Measurements from ENCODE around the gene IL27RA.
"Not testable (repeated sequence)": the region's sequence is repeated elsewhere in the genome, so short reads cannot be mapped to it uniquely, and the experiment has no call there.

Gene IL27RA

GRCh38 chr19:14006085-14006765 is 25.3 kb upstream of the IL27RA start, which contains the start of gene RFX1:
Gene RFX1, minus strand, starts transcription at chr19:14006320. Its CDS starts 12,477 bp downstream, at chr19:13993843.
- TF ChIP-seq CTCF (IDR thresholded peaks at IDR 0.05; ENCODE audit: control insufficient read depth, extremely low read depth, insufficient read depth): no peak
- DNase-seq (ENCODE audit: low read depth): peak; percentile 100
- peak within 1 kb of the TSS; percentile 74 for H3K4me3 ChIP-seq (ENCODE audit: low read depth, low read length)

- peak overlapping the region; percentile 74 for H3K4me3 ChIP-seq (ENCODE audit: low read depth, low read length)
- no peak for TF ChIP-seq CTCF (IDR thresholded peaks at IDR 0.05; ENCODE audit: control insufficient read depth, extremely low read depth, insufficient read depth)
- DNase-seq (ENCODE audit: low read depth): no peak
Measured at GRCh38 chr19:14006766-14007562, 24.6 kb upstream of the IL27RA start.

- no peak overlapping the region for H3K4me3 ChIP-seq (ENCODE audit: low read depth, low read length)
- TF ChIP-seq CTCF (IDR thresholded peaks at IDR 0.05; ENCODE audit: control insufficient read depth, extremely low read depth, insufficient read depth): no peak
- DNase-seq (ENCODE audit: low read depth): no peak
Measured at GRCh38 chr19:14012378-14012915, 19.1 kb upstream of the IL27RA start.

GRCh38 chr19:14015524-14016035 is 16.0 kb upstream of the IL27RA start:
- no peak for TF ChIP-seq CTCF (IDR thresholded peaks at IDR 0.05; ENCODE audit: control insufficient read depth, extremely low read depth, insufficient read depth)
- no peak overlapping the region for H3K4me3 ChIP-seq (ENCODE audit: low read depth, low read length)
- no peak for DNase-seq (ENCODE audit: low read depth)

GRCh38 chr19:14019100-14019499 is 12.5 kb upstream of the IL27RA start:
- H3K4me3 ChIP-seq (ENCODE audit: low read depth, low read length): no peak overlapping the region
- no peak for TF ChIP-seq CTCF (IDR thresholded peaks at IDR 0.05; ENCODE audit: control insufficient read depth, extremely low read depth, insufficient read depth)
- no peak for DNase-seq (ENCODE audit: low read depth)

- DNase-seq (ENCODE audit: low read depth); H3K4me3 ChIP-seq (ENCODE audit: low read depth, low read length): not testable (repeated sequence)
Measured at GRCh38 chr19:14019739-14020138, 11.8 kb upstream of the IL27RA start.

GRCh38 chr19:14021474-14021873 is 10.1 kb upstream of the IL27RA start:
- H3K4me3 ChIP-seq (ENCODE audit: low read depth, low read length): no peak overlapping the region
- TF ChIP-seq CTCF (IDR thresholded peaks at IDR 0.05; ENCODE audit: control insufficient read depth, extremely low read depth, insufficient read depth): no peak
- DNase-seq (ENCODE audit: low read depth): no peak
